Urothelium cell line (cell line): ENCODE data around the gene PEX13.
"Not testable (repeated sequence)": the region's sequence is repeated elsewhere in the genome, so short reads cannot be mapped to it uniquely, and the experiment has no call there.

Experiments used
- DNase-seq: peaks from one replicate; pipeline ENCODE4 v3.0.0; 2011; ENCODE audit warnings: low spot score, mixed read lengths
- FAIRE-seq: peaks from 2 replicates; lab custom pipeline; 2011; peaks lifted over from hg19 to GRCh38; lab: Jason Lieb, UNC

The PEX13 gene, protein sequence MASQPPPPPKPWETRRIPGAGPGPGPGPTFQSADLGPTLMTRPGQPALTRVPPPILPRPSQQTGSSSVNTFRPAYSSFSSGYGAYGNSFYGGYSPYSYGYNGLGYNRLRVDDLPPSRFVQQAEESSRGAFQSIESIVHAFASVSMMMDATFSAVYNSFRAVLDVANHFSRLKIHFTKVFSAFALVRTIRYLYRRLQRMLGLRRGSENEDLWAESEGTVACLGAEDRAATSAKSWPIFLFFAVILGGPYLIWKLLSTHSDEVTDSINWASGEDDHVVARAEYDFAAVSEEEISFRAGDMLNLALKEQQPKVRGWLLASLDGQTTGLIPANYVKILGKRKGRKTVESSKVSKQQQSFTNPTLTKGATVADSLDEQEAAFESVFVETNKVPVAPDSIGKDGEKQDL

DNA sequence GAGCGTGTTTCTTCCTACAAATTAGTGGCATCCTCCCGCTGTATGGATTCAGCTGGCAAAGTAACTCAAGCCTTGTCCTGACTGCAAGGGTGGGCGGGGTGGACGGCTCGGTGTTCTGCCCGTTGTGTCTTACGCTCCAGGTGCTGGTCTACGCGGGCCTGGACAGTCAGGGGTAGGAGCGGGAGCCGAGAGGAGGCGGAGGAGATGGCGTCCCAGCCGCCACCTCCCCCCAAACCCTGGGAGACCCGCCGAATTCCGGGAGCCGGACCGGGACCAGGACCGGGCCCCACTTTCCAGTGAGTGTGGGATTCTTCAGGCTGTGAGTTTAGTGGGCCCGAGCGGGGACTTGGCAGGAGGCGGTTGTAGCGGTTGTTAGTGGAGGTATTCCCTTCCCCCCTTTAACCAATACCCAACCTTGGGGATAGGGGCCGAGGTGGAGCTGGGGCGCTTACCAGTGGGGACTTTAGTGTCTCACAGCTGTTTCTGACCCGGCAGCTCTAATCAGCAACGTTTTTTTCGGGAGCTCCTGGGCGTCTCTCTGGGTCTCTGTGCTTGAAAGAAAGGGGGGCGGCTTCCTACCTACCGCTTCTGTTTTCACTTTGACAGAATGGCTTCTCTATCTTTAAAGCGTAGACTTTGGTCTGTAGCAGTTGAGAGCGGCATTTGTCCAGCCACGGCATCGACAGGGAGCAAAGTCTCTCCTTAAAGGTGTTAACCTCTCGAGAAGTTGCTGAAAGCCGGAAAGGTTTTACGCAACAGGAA, at the start of gene PEX13, which contains the start of gene PUS10:
TSS of gene PEX13 (plus strand) at position 165 of the 762 bp plus-strand sequence. CDS start at position 205, 40 bp downstream.
TSS of gene PUS10 (minus strand) at position 700 of the 762 bp plus-strand sequence. CDS start 6,365 bp downstream, outside the sequence.
- DNase-seq (peak; percentile 93), FAIRE-seq (peak; percentile 75)

DNA sequence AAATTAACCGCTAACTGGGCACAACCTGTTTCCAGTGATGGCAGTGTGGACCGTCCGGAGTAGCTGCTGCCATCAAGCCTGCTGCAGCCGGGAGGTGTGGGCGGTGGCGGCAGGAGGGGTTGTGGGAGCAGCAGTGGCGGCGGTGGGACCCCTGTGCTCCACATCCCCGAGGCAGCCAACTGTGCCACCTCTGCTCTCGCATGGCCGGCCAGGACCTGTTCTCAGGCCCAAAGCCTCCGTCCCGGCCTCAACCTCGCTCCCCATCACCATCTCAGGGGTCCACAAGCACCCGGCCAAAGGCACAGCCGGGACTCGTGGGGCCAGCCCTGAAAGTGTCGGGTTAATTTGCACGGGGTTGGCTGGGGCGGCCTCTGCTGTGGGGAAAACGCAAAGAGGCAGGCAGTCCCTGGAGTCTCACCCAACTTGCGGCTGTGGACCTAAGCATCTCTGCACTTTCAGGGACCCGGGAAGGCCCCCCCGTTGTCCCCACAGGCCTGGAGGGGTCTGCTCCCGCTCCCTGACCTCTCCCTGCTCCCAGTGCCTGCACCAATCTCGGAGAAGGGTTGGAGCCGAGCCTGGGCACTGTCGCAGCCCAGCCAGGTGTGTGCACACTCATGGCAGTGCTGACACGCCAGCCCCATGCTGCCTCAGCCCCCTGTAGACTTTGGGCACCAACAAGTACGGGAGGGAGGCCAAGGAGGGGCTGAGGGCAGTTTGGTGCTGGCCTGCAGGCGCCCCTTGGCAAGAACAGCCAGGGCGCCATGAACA, 44.4 kb upstream of the PEX13 start:
- DNase-seq, result no peak

DNA sequence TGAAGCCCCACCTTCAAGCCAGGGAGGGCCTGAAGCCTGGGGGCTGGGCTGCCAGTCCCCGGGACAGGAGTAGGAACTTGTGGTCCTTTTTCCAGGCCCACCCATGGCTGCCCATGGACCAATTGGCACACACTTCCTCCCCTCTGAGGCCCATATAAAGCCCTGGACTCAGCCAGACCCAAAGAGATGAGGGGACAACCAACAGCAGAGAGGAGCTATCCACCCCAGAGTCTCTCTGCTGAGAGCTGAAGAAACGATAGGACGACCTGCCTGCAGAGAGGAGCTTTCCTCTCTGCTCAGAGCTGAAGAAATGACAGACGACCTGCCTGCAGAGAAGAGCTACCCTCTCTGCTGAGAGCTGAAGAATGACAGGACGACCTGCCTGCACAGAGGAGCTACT, 43.8 kb upstream of the PEX13 start:
- DNase-seq (no peak), FAIRE-seq (no peak)

More for the DNA sequence above, 44.4 kb upstream of the PEX13 start:
- FAIRE-seq, result no peak

DNA sequence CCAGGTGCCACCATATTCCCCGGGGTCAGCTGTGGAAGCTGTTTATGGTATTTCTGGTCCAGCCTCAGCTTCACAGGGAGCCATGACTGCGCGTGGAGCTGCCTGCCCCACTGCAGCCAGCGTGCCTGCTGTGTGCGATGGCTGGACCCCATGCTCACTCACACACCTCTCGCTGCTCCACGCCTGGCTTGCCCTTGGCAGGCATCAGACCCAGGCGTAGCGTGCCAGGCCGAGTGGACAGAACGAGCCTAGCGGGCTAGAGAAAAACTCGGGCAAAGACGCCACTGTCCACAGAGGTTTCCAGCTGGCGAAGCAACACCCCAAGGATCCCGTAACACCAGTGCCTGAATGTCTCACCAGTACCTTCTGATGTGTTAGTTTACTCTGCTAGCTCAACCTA, 42.9 kb upstream of the PEX13 start:
- FAIRE-seq, result no peak
- no peak for DNase-seq

DNA sequence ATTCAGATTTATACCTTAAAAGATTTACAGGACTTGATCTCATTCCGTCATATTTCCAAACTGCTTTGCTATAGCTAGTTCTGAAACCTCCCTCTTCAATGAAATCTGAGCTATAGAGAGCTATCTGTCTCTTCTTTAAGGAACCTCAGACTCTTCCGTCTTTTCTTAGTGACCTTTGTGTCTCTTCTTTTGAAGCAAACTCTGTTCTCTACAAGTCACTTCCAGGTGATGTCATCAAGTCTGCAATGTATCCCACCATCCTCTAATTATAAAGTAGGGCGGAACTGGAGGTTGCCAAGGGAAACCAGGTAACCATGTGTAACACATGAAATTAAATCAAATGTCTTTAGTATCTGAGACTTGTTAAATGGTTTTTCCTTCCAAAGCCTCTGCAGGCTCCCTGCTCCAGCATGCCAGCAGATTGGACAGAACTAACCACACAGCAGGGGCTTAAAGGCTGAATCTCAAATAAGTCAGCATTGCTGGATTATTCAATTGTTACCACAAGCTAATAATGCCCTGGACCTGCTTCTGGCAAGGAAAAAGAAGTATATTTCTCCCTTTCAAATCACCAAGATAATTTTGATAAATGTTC, 41.2 kb upstream of the PEX13 start:
- FAIRE-seq, result no peak

DNA sequence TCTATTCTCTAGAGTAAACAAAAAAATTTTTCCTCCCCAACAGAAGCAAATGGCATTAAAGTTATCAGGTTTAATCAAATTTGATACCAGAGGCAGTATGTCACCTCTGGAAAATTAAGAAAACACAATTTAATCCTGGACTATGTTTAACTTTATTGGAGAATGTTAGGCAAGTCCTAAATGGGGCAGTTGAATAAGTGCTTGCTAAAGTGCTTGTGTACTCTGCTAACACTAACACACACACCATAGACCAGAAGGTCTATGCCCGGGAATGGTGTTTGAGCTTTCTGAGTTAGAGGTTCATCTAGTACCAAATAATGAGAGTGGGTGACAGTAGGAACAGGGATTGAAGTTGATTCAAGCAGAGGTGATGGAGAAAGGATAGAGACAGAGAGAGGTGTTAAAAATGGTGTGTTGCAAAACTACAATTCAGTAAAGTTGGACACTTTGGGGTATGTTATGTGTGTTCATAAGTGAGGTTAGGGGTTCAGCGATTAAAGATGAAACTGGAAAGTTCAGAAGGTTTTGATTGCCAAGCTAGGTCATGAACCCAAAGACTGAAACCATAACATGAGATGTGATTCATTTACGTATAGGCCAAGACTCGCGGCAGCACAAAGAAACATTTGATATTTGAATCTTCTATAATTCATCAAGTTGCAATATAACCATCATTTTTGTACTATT, 40.5 kb upstream of the PEX13 start:
- no peak for FAIRE-seq

More for the DNA sequence above, 41.2 kb upstream of the PEX13 start:
- no peak for DNase-seq

DNA sequence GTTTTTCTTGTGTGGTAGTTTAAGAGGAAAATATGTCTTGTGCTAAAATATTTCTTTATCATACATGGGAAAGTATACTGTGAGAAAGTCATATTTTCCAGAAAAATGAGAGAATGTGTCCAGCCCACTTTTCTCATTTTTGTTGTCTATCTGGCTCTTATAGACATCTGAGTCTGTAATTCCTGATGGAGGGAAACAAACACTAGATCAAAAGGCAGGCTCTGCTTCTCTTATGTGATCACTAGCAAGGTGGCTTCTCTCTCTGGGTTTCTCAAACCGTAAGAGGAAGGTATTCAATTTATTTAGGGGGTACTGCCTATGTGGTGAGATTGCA, 40.0 kb upstream of the PEX13 start:
- FAIRE-seq, result no peak
- DNase-seq, result no peak

More for the DNA sequence above, 40.5 kb upstream of the PEX13 start:
- no peak for DNase-seq

DNA sequence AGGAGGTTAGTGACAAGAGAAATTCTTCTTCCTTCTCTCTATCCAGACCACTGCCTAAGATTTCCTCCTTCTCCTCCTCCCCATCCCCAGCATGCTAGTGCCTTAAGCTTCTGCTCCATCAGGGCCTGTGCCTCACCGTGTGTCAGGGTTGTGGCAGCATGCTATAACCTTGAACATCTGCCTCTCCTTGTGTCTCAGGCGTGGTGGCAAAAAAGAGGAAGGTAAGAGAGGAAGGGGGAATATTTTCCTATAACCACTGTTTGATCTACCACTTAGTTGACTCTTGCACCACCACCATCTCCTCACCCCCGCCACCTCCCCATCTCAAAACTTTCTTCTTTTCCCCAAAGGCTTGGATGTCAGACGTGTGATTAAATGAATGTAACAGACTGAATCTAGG, 38.3 kb upstream of the PEX13 start:
- DNase-seq (no peak), FAIRE-seq (no peak)

DNA sequence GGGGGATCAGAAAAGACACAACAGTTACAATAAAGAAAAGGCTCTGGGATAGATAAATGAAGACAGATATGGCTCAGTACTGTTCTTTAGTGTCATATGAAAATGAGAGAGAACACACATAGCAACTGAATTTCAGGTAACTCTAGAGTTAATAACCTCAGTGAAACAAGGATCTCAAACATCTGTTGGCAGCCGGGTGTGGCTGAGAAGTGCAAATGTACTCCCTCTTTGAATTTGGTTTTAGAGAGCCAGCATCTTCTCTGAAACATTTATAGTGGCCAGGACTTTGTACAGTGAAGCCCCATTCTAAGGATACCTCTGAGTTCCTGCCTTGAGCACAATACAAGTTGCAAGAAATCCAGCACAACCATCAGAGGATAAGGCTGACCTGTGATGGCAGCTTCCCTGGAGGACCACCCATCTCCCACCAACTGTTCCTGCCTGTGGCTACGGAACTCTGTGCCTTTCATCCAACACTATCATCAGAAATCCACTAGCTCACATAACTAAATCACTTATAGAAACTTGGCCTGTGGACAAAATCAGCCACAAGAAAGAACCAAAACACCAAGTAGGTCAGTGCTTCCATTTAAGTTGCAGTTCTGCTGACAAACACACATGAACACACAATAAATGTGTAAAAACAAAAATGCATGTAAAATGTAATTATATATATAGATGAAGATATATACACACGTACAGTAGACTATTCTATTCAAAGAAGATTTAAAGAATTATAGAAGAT, 37.3 kb upstream of the PEX13 start:
- DNase-seq (no peak), FAIRE-seq (no peak)

DNA sequence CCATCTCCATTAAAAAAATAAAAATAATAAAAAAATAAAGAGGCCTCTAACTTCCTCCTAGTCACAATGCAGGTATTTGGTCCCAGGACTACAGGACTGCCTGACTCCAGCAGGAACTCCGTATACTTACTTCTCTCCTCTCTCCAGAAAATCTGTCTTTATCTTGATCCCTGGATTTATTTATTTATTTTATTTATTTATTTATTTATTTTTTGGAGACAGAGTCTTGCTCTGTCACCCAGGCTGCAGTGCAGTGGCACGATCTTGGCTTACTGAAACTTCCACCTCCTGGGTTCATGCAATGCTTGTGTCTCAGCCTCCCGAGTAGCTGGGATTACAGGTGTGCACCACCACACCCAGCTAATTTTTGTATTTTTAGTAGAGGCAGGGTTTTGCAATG, 35.5 kb upstream of the PEX13 start:
- DNase-seq, FAIRE-seq: not testable (repeated sequence)

DNA sequence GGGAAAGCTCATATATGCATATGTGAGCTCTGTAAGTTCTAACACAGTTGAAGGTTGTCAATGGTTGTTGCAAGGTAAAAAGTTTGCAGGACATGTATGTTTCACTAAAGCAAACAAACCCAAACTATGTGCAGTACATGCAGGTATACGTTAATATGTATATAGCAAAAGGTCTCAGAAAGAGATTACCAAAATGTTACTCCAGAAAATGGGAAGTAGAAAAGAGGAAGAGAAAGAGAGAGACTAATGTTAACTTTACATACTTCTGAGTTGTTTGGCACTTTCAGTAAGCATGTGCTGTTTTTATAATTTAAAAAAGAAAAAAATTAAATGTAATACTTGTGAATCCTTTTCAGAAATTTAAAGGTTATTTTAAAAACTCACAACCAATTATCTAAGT, 32.8 kb upstream of the PEX13 start:
- FAIRE-seq (no peak), DNase-seq (no peak)

DNA sequence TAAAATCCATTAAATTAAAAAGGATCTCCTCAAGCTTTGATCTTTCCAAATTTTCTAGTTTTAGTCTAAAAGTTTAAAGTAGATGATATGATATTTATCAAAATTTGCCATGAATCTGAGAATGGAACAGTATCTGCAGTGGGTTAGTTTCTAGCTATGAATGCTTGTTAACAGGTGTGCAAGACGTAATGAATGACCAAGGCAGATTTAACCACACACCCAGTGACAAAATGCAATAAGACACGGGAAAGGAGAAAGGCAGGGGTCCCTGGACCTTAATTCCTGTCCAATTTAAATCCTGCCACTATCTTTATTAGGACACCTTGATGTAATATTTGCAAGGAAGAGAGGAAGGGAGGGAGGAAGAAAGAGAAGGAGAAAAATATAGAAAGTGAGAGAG, 30.5 kb upstream of the PEX13 start:
- no peak for FAIRE-seq
- DNase-seq, result no peak

DNA sequence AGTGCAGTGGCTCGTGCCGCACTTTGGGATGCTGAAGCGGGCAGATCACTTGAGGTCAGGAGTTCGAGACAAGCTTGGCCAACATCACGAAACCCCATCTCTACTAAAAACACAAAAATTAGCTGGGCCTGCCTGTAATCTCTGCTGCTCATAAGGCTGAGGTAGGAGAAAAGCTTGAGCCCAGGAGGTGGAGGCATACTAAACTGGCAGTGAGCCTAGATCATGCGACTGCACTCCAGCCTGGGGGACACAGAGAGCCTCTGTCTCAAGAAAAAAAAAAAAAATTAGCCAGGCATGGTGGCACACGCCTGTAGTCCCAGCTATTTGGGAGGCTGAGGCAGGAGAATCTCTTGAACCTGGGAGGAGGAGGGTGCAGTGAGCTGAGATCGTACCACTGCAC, 29.9 kb upstream of the PEX13 start:
- DNase-seq, FAIRE-seq: not testable (repeated sequence)

DNA sequence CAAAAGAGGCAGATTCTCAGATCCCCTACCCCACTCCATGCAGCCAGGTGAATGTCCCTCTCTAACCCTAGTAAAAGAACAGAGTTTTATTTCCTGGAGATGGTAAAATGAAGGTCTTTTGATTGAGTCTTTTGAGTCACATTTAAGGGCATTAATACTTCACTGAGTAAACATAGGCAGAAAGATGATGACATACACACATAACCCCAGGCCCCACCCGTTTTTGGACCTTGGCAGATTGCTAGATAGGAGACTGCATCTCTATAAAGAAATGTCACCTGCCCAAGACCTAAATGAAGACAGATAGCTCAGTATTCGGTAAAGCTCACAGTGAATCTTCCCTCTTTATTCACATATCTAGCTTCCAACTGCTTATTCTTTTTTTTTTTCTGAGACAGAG, 28.3 kb upstream of the PEX13 start:
- DNase-seq, result no peak

DNA sequence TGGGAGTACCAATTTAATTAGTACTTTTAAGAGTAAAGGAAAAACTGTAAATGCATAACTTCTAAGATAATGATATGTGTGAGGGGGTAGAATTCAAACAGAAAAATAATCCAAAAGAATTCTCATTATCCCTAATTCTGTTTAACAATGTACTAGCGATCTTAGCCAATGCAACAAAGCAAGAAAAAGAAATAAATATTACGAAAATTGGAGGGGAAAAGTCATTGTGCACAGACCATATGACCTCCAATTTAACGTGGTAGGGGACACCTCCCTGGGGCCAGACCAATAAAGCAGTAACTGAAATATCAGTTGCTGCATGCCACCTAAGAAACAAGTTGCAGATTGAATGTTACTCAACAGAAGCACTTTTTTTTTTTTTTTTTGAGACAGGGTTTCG, 25.9 kb upstream of the PEX13 start:
- DNase-seq, result no peak
- no peak for FAIRE-seq

More for the DNA sequence above, 28.3 kb upstream of the PEX13 start:
- FAIRE-seq, result no peak

DNA sequence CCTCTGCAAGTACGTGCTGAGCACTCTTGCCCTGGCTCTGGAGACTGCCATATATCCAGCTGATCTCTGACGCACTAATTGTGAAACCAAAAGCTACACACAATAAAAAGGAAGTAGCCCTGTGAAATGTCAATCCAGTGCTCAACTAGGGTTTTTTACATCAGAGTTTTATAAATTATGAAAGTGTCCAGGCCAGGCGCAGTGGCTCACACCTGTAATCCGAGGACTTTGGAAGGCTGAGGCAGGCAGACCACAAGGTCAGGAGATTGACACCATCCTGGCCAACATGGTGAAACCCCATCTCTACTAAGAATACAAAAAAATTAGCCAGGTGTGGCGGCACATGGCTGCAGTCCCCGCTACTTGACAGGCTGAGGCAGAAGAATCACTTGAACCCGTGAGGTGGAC, 24.5 kb upstream of the PEX13 start:
- no peak for FAIRE-seq
- DNase-seq, result no peak

DNA sequence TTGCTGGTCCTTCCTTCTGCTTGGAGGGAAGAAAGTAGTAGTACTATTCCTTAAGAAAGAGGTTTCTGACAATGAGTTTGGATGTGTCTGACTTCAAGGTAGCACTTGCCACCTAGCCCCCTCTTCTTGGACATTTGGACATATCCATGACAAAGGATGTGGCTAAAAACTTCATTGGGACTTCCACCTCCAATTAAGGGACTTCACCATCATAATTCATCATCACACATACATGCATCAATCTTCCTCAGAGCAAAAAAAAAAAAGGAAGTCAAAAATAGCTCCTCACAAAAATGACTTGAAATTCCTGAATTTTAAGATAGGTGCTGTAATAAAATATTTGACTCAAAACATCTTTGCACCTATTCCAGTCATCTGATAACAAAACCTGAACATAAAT, 23.4 kb upstream of the PEX13 start:
- FAIRE-seq (no peak), DNase-seq (no peak)

DNA sequence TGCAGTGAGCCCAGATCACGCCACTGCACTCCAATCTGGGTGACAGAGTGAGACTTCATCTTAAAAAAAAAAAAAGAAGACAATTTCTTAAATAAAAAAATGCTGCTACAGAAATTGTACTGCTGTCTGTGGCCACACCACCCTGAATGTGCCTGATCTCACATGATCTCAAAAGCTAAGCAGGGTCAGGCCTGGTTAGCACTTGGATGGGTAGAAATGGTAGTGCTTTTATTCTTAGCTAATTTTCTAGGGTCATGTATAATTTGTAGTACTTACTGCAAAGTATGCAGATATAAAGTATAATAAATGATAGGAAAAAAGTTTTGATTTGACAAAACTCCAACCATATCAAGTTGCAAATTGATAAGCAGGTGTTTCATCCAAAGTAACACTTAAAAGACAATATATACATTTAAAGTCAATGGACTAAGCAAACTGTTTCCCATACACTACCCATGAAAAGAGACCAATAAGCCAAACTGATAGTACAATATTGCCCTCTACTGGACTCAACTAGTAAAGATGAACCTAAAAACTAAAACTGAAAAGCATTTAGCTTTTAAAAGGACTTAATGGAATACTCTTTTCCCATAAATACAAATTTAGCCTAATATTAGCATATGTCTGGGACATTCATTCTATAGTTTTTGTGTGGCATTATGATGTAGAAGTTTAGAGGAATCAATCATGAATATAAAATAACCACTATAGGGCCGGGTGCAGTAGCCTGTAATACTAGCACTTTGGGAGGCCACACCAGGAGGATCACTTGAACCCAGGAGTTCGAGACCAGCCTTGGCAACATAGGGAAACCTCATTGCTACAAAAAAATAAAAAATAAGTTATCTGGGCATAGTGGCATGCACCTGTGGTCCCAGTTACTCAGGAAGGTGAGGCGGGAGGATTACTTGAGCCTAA, 18.6 kb upstream of the PEX13 start:
- peak; percentile 45 for DNase-seq
- no peak for FAIRE-seq
